Measurements from ENCODE around the gene ZNF827.

Gene ZNF827

DNA sequence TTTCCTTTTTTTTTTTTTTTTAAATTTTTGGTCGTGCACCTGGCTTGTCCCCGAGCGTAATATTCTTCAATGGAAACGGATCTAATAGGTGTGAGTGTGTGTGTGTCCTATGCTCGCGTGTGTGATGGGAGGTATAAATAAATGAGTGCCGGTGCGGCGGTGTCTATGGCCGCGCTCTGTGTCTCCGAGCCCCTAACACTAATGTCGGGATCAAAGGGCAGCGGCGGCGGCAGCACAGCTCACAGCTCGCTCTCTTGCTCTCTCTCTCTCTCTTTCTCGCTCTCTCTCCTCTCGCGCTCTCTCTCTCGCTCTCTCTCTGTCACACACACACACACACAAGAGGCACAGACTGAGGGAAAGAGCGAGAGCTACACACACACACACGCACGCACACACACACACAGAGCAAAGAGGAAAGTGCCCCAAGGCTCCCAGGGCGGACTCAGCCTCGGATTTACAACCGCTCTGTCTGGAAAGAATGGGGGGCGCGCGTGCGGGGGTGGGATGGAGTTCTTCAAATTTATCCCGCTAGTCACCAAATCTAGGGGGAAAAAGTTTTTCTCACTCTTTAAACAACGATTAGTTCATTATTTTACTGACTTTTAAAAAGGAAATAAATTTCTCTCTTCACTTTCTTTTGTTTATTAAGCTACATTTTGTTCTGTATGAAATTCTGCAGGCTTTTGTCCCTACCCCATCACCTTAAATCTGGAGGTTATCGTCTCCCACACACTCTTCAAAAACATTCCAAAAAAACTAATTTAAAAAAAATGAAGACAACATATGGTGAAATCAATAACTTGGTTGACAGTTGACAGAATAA is at the start of gene ZNF827 (continued):
- TF ChIP-seq ZNF518A (tag by site-specific recombination; conservative IDR thresholded peaks at IDR 0.05; ENCODE audit: low read depth) (no peak), ZNF621 (tag by site-specific recombination; IDR thresholded peaks at IDR 0.05) (no peak), KLF7 (tag by site-specific recombination; IDR thresholded peaks at IDR 0.05; ENCODE audit: borderline replicate concordance) (peak; percentile 69; the same call in 1 of the 2 replicates), ZNF140 (tag by site-specific recombination; IDR thresholded peaks at IDR 0.05) (no peak), ZNF623 (tag by site-specific recombination; IDR thresholded peaks at IDR 0.05) (peak; percentile 26; the same call in 1 of the 2 replicates), YY1 (tag by site-specific recombination; IDR thresholded peaks at IDR 0.05) (peak; percentile 74; the same call in 1 of the 2 replicates), PATZ1 (tag by site-specific recombination; IDR thresholded peaks at IDR 0.05) (peak; percentile 90), ZBTB17 (tag by site-specific recombination; IDR thresholded peaks at IDR 0.05) (peak; percentile 86), HOXA7 (CRISPR knock-in tag; IDR thresholded peaks at IDR 0.05; ENCODE audit: borderline replicate concordance) (no peak), GLI4 (tag by site-specific recombination; IDR thresholded peaks at IDR 0.05) (peak; percentile 93), ZNF404 (tag by site-specific recombination; IDR thresholded peaks at IDR 0.05) (no peak), PRDM4 (tag by site-specific recombination; IDR thresholded peaks at IDR 0.05) (peak; percentile 68), ZNF610 (tag by site-specific recombination; IDR thresholded peaks at IDR 0.05; ENCODE audit: borderline replicate concordance) (peak; percentile 80; the same call in 1 of the 2 replicates), ZNF571 (tag by site-specific recombination; IDR thresholded peaks at IDR 0.05) (no peak), ZBTB20 (tag by site-specific recombination; IDR thresholded peaks at IDR 0.05) (peak; percentile 92), ZNF626 (tag by site-specific recombination; IDR thresholded peaks at IDR 0.05) (no peak), WT1 (tag by site-specific recombination; IDR thresholded peaks at IDR 0.05) (0 out of 2 replicates have a peak, but pooled peaks have one; percentile 11), PRDM6 (tag by site-specific recombination; IDR thresholded peaks at IDR 0.05) (no peak; the same call in 1 of the 2 replicates), ZNF23 (tag by site-specific recombination; IDR thresholded peaks at IDR 0.05; ENCODE audit: borderline replicate concordance) (no peak), CTCF (tag by site-specific recombination; IDR thresholded peaks at IDR 0.05) (peak; percentile 54)
- TF ChIP-seq, protein P1, sequence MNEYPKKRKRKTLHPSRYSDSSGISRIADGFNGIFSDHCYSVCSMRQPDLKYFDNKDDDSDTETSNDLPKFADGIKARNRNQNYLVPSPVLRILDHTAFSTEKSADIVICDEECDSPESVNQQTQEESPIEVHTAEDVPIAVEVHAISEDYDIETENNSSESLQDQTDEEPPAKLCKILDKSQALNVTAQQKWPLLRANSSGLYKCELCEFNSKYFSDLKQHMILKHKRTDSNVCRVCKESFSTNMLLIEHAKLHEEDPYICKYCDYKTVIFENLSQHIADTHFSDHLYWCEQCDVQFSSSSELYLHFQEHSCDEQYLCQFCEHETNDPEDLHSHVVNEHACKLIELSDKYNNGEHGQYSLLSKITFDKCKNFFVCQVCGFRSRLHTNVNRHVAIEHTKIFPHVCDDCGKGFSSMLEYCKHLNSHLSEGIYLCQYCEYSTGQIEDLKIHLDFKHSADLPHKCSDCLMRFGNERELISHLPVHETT (tag by site-specific recombination; IDR thresholded peaks at IDR 0.05), result peak; percentile 30; the same call in 1 of the 2 replicates
- TF ChIP-seq, protein P2, sequence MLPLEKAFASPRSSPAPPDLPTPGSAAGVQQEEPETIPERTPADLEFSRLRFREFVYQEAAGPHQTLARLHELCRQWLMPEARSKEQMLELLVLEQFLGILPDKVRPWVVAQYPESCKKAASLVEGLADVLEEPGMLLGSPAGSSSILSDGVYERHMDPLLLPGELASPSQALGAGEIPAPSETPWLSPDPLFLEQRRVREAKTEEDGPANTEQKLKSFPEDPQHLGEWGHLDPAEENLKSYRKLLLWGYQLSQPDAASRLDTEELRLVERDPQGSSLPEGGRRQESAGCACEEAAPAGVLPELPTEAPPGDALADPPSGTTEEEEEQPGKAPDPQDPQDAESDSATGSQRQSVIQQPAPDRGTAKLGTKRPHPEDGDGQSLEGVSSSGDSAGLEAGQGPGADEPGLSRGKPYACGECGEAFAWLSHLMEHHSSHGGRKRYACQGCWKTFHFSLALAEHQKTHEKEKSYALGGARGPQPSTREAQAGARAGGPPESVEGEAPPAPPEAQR (tag by site-specific recombination; IDR thresholded peaks at IDR 0.05), result peak; percentile 74; the same call in 1 of the 2 replicates

All from HEK293 (cell line).